Trophoblast cell (in vitro differentiated cells and primary cell): ENCODE results near the gene CFAP298.

Experiments used
- DNase-seq, 2 donors: peaks; one replicate each; pipeline ENCODE4 v3.0.0-alpha.2; 2016
- H2AFZ ChIP-seq: 2 replicates; pipeline ENCODE4 v1.6.1; 2013; ENCODE audit warnings: low read length, moderate library complexity, mild to moderate bottlenecking; ENCODE audit not compliant: insufficient read depth, poor library complexity
- H2AK5ac ChIP-seq: 2 replicates; pipeline ENCODE4 v1.6.1; 2013; ENCODE audit warnings: mild to moderate bottlenecking, low read length
- H2BK120ac ChIP-seq: 2 replicates; pipeline ENCODE4 v1.6.1; 2013; ENCODE audit warnings: low read length, mild to moderate bottlenecking, moderate library complexity; ENCODE audit not compliant: insufficient read depth, poor library complexity
- H2BK12ac ChIP-seq: 2 replicates; pipeline ENCODE4 v1.6.1; 2013; ENCODE audit warnings: mild to moderate bottlenecking, low read length, moderate library complexity
- H2BK5ac ChIP-seq: 2 replicates; pipeline ENCODE4 v1.6.1; 2013; ENCODE audit warnings: low read length, low read depth, moderate library complexity, mild to moderate bottlenecking; ENCODE audit not compliant: poor library complexity
- H3K14ac ChIP-seq: 2 replicates; pipeline ENCODE4 v1.6.1; 2013; ENCODE audit warnings: mild to moderate bottlenecking, low read length
- H3K18ac ChIP-seq: 2 replicates; pipeline ENCODE4 v1.6.1; 2013; ENCODE audit warnings: mild to moderate bottlenecking, low read length
- H3K23ac ChIP-seq: 2 replicates; pipeline ENCODE4 v1.6.1; 2013; ENCODE audit warnings: low read length
- H3K27ac ChIP-seq: 2 replicates; pipeline ENCODE4 v1.5.1; 2013; ENCODE audit warnings: low read depth, mild to moderate bottlenecking, inconsistent platforms, low read length, moderate library complexity
- H3K27me3 ChIP-seq: 2 replicates; pipeline ENCODE4 v1.6.1; 2013; ENCODE audit warnings: inconsistent platforms, mild to moderate bottlenecking, low read length, moderate library complexity; ENCODE audit not compliant: insufficient read depth
- H3K36me3 ChIP-seq, 2 experiments: 1 replicate in 1 of 2; 2 replicates in 1 of 2; pipeline ENCODE4 v1.6.1; 2013; ENCODE audit warnings: low read length in 2 of 2, mild to moderate bottlenecking in 2 of 2, moderate library complexity in 1 of 2; ENCODE audit not compliant: insufficient read depth in 2 of 2, control insufficient read depth in 1 of 2
- H3K4ac ChIP-seq: 2 replicates; pipeline ENCODE4 v1.6.1; 2013; ENCODE audit warnings: low read depth, mild to moderate bottlenecking, low read length, moderate library complexity
- H3K4me1 ChIP-seq, 2 experiments: 1 replicate in 1 of 2; 2 replicates in 1 of 2; pipeline ENCODE4 v1.6.1; 2013; ENCODE audit warnings: low read length in 2 of 2, mild to moderate bottlenecking in 2 of 2, moderate library complexity in 1 of 2; ENCODE audit not compliant: insufficient read depth in 2 of 2, control insufficient read depth in 1 of 2
- H3K4me2 ChIP-seq: 2 replicates; pipeline ENCODE4 v1.6.1; 2013; ENCODE audit warnings: inconsistent platforms, mild to moderate bottlenecking, low read length, moderate library complexity
- H3K4me3 ChIP-seq: 2 replicates; pipeline ENCODE4 v1.5.1; 2013; ENCODE audit warnings: mild to moderate bottlenecking, low read depth, low read length, inconsistent platforms
- H3K79me1 ChIP-seq: one replicate; pipeline ENCODE4 v1.6.1; 2013; ENCODE audit warnings: low read length
- H3K79me2 ChIP-seq: 2 replicates; pipeline ENCODE4 v1.6.1; 2013; ENCODE audit warnings: low read length, mild to moderate bottlenecking; ENCODE audit not compliant: control insufficient read depth, insufficient read depth, poor library complexity
- H3K9ac ChIP-seq: 2 replicates; pipeline ENCODE4 v1.6.1; 2013; ENCODE audit warnings: mild to moderate bottlenecking, low read length
- H3K9me3 ChIP-seq: 2 replicates; pipeline ENCODE4 v1.6.1; 2013; ENCODE audit warnings: low read depth, mild to moderate bottlenecking, control low read depth, inconsistent platforms, low read length; ENCODE audit not compliant: insufficient read depth
- H4K12ac ChIP-seq: 2 replicates; pipeline ENCODE4 v1.6.1; 2013; ENCODE audit warnings: low read depth, mild to moderate bottlenecking, low read length, moderate library complexity
- H4K8ac ChIP-seq: 2 replicates; pipeline ENCODE4 v1.6.1; 2013; ENCODE audit warnings: low read depth, mild to moderate bottlenecking, low read length, moderate library complexity
- H4K91ac ChIP-seq: one replicate; pipeline ENCODE4 v1.6.1; 2013; ENCODE audit warnings: low read depth, mild to moderate bottlenecking, low read length, moderate library complexity
- WGBS: extraction: QIAGEN DNeasy Blood & Tissue Kit; methylation state at CpG from one replicate; pipeline ENCODE4 v1.1.7; 2013; ENCODE audit warnings: missing lambda C conversion rate; ENCODE audit not compliant: insufficient read length, insufficient coverage; ENCODE audit errors: extremely low coverage; 5-methylcytosine and 5-hydroxymethylcytosine counted together

Gene CFAP298

GRCh38 chr21:32560896-32561295 lies 51.3 kb downstream of the CFAP298 start:
- H3K9me3 ChIP-seq: no peaks in the 10 kb centered on the region
- no peak overlapping the region for H2BK120ac ChIP-seq
- no peak overlapping the region for H3K4ac ChIP-seq
- H3K18ac ChIP-seq: no peak overlapping the region
- no peak overlapping the region for H4K91ac ChIP-seq
- H3K14ac ChIP-seq: no peak overlapping the region
- H2AFZ ChIP-seq: no peak overlapping the region
- no peak overlapping the region for H3K4me3 ChIP-seq
- H3K9ac ChIP-seq: no peak overlapping the region
- no peak overlapping the region for H3K4me2 ChIP-seq
- no peaks in the 10 kb centered on the region for H3K79me2 ChIP-seq
- no peak overlapping the region for H2BK5ac ChIP-seq
- H3K27ac ChIP-seq: no peak overlapping the region
- H3K27me3 ChIP-seq: no peaks in the 10 kb centered on the region
- no peak overlapping the region for H4K8ac ChIP-seq
- H4K12ac ChIP-seq: no peak overlapping the region
- H2AK5ac ChIP-seq: no peak overlapping the region
- no peak overlapping the region for H2BK12ac ChIP-seq
- no peaks in the 10 kb centered on the region for H3K36me3 ChIP-seq
- no peak overlapping the region for H3K23ac ChIP-seq
- WGBS: no CpG with 5 or more reads among the region's 3 CpGs
- no peaks in the 10 kb centered on the region for H3K79me1 ChIP-seq
- DNase-seq: no peak
- no peaks in the 10 kb centered on the region for H3K4me1 ChIP-seq

GRCh38 chr21:32559006-32559610 lies 53.1 kb downstream of the CFAP298 start:
- WGBS: no CpG with 5 or more reads among the region's 6 CpGs
- no peak for DNase-seq

GRCh38 chr21:32558106-32558505 lies 54.1 kb downstream of the CFAP298 start:
- Histone ChIP-seq H2BK5ac (no peak overlapping the region), H3K4me3 (no peak overlapping the region), H2BK120ac (no peak overlapping the region), H2AK5ac (no peak overlapping the region), H4K91ac (no peak overlapping the region), H3K36me3 (no peaks in the 10 kb centered on the region), H3K4ac (no peak overlapping the region), H3K79me2 (no peaks in the 10 kb centered on the region), H3K9me3 (no peaks in the 10 kb centered on the region), H3K4me1 (no peaks in the 10 kb centered on the region), H3K9ac (no peak overlapping the region), H2AFZ (no peak overlapping the region), H3K27ac (no peak overlapping the region), H3K79me1 (no peaks in the 10 kb centered on the region), H3K14ac (no peak overlapping the region), H4K8ac (no peak overlapping the region), H2BK12ac (no peak overlapping the region), H3K27me3 (no peaks in the 10 kb centered on the region), H3K4me2 (no peak overlapping the region), H3K23ac (no peak overlapping the region), H4K12ac (no peak overlapping the region), H3K18ac (no peak overlapping the region)
- no peak for DNase-seq
- no CpG with 5 or more reads among the region's 3 CpGs for WGBS

More at GRCh38 chr21:32559006-32559610, 53.1 kb downstream of the CFAP298 start:
- Histone ChIP-seq H3K9ac (no peak overlapping the region), H2AK5ac (no peak overlapping the region), H3K4ac (no peak overlapping the region), H3K4me2 (no peak overlapping the region), H3K14ac (no peak overlapping the region), H3K18ac (no peak overlapping the region), H4K12ac (no peak overlapping the region), H4K8ac (no peak overlapping the region), H3K4me3 (no peak overlapping the region), H2BK120ac (no peak overlapping the region), H3K9me3 (no peaks in the 10 kb centered on the region), H3K79me2 (no peaks in the 10 kb centered on the region), H2BK5ac (no peak overlapping the region), H3K27ac (no peak overlapping the region), H2BK12ac (no peak overlapping the region), H3K36me3 (no peaks in the 10 kb centered on the region), H3K79me1 (no peaks in the 10 kb centered on the region), H2AFZ (no peak overlapping the region), H3K23ac (no peak overlapping the region), H3K4me1 (no peaks in the 10 kb centered on the region), H4K91ac (no peak overlapping the region), H3K27me3 (no peaks in the 10 kb centered on the region)

- no CpG with 5 or more reads among the region's 4 CpGs for WGBS
- Histone ChIP-seq H3K18ac (no peak overlapping the region), H3K4me1 (no peaks in the 10 kb centered on the region), H4K91ac (no peak overlapping the region), H2AK5ac (no peak overlapping the region), H3K23ac (no peak overlapping the region), H2AFZ (no peak overlapping the region), H3K27ac (no peak overlapping the region), H3K36me3 (no peaks in the 10 kb centered on the region), H3K4me2 (no peak overlapping the region), H3K9ac (no peak overlapping the region), H3K4ac (no peak overlapping the region), H3K14ac (no peak overlapping the region), H2BK120ac (no peak overlapping the region), H3K79me1 (no peaks in the 10 kb centered on the region), H2BK5ac (no peak overlapping the region), H4K12ac (no peak overlapping the region), H3K4me3 (no peak overlapping the region), H3K79me2 (no peaks in the 10 kb centered on the region), H4K8ac (no peak overlapping the region), H3K27me3 (no peaks in the 10 kb centered on the region), H2BK12ac (no peak overlapping the region), H3K9me3 (no peaks in the 10 kb centered on the region)
- no peak for DNase-seq
These were observed 57.1 kb downstream of the CFAP298 start for GRCh38 chr21:32554832-32555638.
